Right lobe of liver (tissue), 4 donors: ENCODE measurements around the gene TMEM218.

Source experiments
- CTCF ChIP-seq, 4 donors: fragments of 200-600 bp in 3 of 4; fragments of 450-650 bp in 1 of 4; IDR thresholded peaks; one replicate each; pipeline versions ENCODE4 v1.5.1 to v1.8.0; 2016 to 2022; ENCODE audit warnings: antibody characterized with exemption in 4 of 4, mild to moderate bottlenecking in 2 of 4
- POLR2A ChIP-seq: fragments of 450-650 bp; IDR thresholded peaks from one replicate; pipeline ENCODE4 v1.6.1; 2017; ENCODE audit warnings: antibody characterized with exemption, mild to moderate bottlenecking
- donor health status: DM: no; HTN: no; CAD: no.
- donor health status: DM: no; HTN: no; CAD: no.
- donor health status: DM: no; HTN: yes; CAD: no.

- TF ChIP-seq CTCF (IDR thresholded peaks at IDR 0.05) (no peak), POLR2A (no peak)
Measured at GRCh38 chr11:125112208-125112604, 780 bp upstream of the TMEM218 start.
